GM23338 (cell line): ENCODE data around the gene FFAR3. TPM values are rescaled to one million over a fixed set of nuclear protein-coding genes. Genes with fewer than 3 reads are reported as not detected.

Experiments
- ATAC-seq: fragments of 200-7000 bp; cut with Tn5 transposase; 3 replicates; pipeline ENCODE4 v1.9.1; 2020
- DNase-seq: peaks from one replicate; pipeline ENCODE4 v3.0.0-alpha.2; 2015; ENCODE audit warnings: low spot score
- H2AFZ ChIP-seq: fragments of 200-600 bp; sonication (generic); 2 replicates; pipeline ENCODE4 v1.8.0; 2016; ENCODE audit warnings: antibody characterized with exemption, mild to moderate bottlenecking, moderate library complexity
- H3F3A ChIP-seq: fragments of 200-600 bp; sonication (generic); replicated peaks from 2 replicates; pipeline ENCODE4 v1.8.0; 2017; ENCODE audit warnings: antibody characterized with exemption, mixed run types, low read depth
- H3K27ac ChIP-seq: fragments of 200-600 bp; sonication (generic); 2 replicates; pipeline ENCODE4 v1.6.1; 2016; ENCODE audit warnings: low read depth
- H3K27me3 ChIP-seq: fragments of 200-600 bp; sonication (generic); 2 replicates; pipeline ENCODE4 v1.8.0; 2016; ENCODE audit warnings: mild to moderate bottlenecking, mixed run types, moderate library complexity; ENCODE audit not compliant: insufficient read depth
- H3K36me3 ChIP-seq: fragments of 200-600 bp; sonication (generic); 2 replicates; pipeline ENCODE4 v1.8.0; 2016; ENCODE audit warnings: mild to moderate bottlenecking; ENCODE audit not compliant: insufficient read depth
- H3K4me1 ChIP-seq: fragments of 200-600 bp; sonication (generic); 2 replicates; pipeline ENCODE4 v1.8.0; 2016; ENCODE audit warnings: mild to moderate bottlenecking, moderate library complexity; ENCODE audit not compliant: insufficient read depth
- H3K4me2 ChIP-seq: fragments of 200-600 bp; sonication (generic); 2 replicates; pipeline ENCODE4 v1.7.1; 2017; ENCODE audit warnings: mixed run types
- H3K4me3 ChIP-seq: fragments of 200-600 bp; sonication (generic); 2 replicates; pipeline ENCODE4 v1.6.1; 2016; ENCODE audit warnings: mixed run types
- H3K79me2 ChIP-seq: fragments of 200-600 bp; sonication (generic); replicated peaks from 2 replicates; pipeline ENCODE4 v1.8.0; 2017; ENCODE audit warnings: mild to moderate bottlenecking; ENCODE audit not compliant: insufficient read depth
- H3K9me2 ChIP-seq: fragments of 200-600 bp; sonication (generic); 2 replicates; pipeline ENCODE4 v1.8.0; 2017; ENCODE audit not compliant: insufficient read depth
- H4K20me1 ChIP-seq: fragments of 200-600 bp; sonication (generic); replicated peaks from 2 replicates; pipeline ENCODE4 v1.8.0; 2017; ENCODE audit warnings: mild to moderate bottlenecking; ENCODE audit not compliant: insufficient read depth
- H3K27ac Mint-ChIP-seq: 2 replicates; pipeline ENCODE4 v1.8.0; 2020; ENCODE audit warnings: inconsistent platforms, mild to moderate bottlenecking, moderate library complexity, mixed read lengths
- H3K27me3 Mint-ChIP-seq: 3 replicates; pipeline ENCODE4 v1.8.0; 2022; ENCODE audit warnings: low read depth, mild to moderate bottlenecking, moderate library complexity, mixed read lengths, inconsistent platforms; ENCODE audit not compliant: insufficient read depth, poor library complexity
- H3K36me3 Mint-ChIP-seq: 3 replicates; pipeline ENCODE4 v1.8.0; 2021; ENCODE audit warnings: low read depth, mild to moderate bottlenecking, inconsistent platforms, moderate library complexity, mixed read lengths
- H3K4me1 Mint-ChIP-seq: 3 replicates; pipeline ENCODE4 v1.8.0; 2020; ENCODE audit warnings: mild to moderate bottlenecking, inconsistent platforms, mixed read lengths
- H3K4me3 Mint-ChIP-seq: 3 replicates; pipeline ENCODE4 v1.8.0; 2021; ENCODE audit warnings: moderate library complexity, mild to moderate bottlenecking, inconsistent platforms, mixed read lengths
- H3K9me3 Mint-ChIP-seq: 3 replicates; pipeline ENCODE4 v1.8.0; 2020; ENCODE audit warnings: moderate library complexity, mild to moderate bottlenecking, inconsistent platforms, mixed read lengths
- CREB1 ChIP-seq: fragments of 250-450 bp; sonication (Bioruptor Pico); IDR thresholded peaks from 2 replicates; pipeline ENCODE4 v1.5.0; 2020; ENCODE audit warnings: low read depth, mild to moderate bottlenecking, moderate library complexity
- JUNB ChIP-seq: IDR thresholded peaks from one replicate; pipeline ENCODE4 v1.6.1; 2016; ENCODE audit warnings: antibody characterized with exemption; ENCODE audit not compliant: unreplicated experiment
- NANOG ChIP-seq: IDR thresholded peaks from 2 replicates; pipeline ENCODE4 v1.6.1; 2016; ENCODE audit warnings: antibody characterized with exemption, borderline replicate concordance
- POLR2AphosphoS5 ChIP-seq: IDR thresholded peaks from 2 replicates; pipeline ENCODE4 v1.6.1; 2016; ENCODE audit warnings: antibody characterized with exemption, low read depth
- ZNF114 ChIP-seq: fragments of 250-450 bp; sonication (Bioruptor Pico); IDR thresholded peaks from 2 replicates; pipeline ENCODE4 v1.5.0; 2020; ENCODE audit warnings: mild to moderate bottlenecking, moderate library complexity
- ZNF331 ChIP-seq: fragments of 250-450 bp; sonication (Bioruptor Pico); IDR thresholded peaks from 2 replicates; pipeline ENCODE4 v1.5.0; 2020; ENCODE audit warnings: low read depth, mild to moderate bottlenecking, moderate library complexity
- polyA plus RNA-seq: library from polyadenylated mRNA; unstranded; fragments of >200 nt; fragmentation: Nextera tagmentation; extraction: Ambion mirVana; gene quantifications from 2 replicates; pipeline ENCODE4 v1.2.1, GENCODE V29; 2016
- total RNA-seq: library from RNA; depleted of rRNA; stranded (reverse); fragments of >200 nt; shearing (Covaris generic); gene quantifications from 2 replicates; pipeline ENCODE4 v1.2.3, GENCODE V29; 2014
- TF ChIP-seq, protein P1 (sequence below): IDR thresholded peaks from 2 replicates; pipeline ENCODE4 v1.6.1; 2016; ENCODE audit warnings: antibody characterized with exemption
- TF ChIP-seq, protein P2 (sequence below): IDR thresholded peaks from one replicate; pipeline ENCODE4 v1.6.1; 2018; ENCODE audit warnings: antibody characterized with exemption; ENCODE audit not compliant: unreplicated experiment
- TF ChIP-seq, protein P3 (sequence below), 2 experiments: fragments of 200-600 bp in 1 of 2; sonication (generic) in 1 of 2; conservative IDR thresholded peaks; 2 replicates each; pipeline versions ENCODE4 v1.5.1 to v1.6.1; 2016 to 2017; ENCODE audit warnings: antibody characterized with exemption in 2 of 2, low read depth in 2 of 2, mild to moderate bottlenecking in 2 of 2, moderate library complexity in 1 of 2

FFAR3 gene
- total and polyA plus RNA-seq, 2 experiments from 2014 or later: 0.35 TPM; not detected in 1

DNA sequence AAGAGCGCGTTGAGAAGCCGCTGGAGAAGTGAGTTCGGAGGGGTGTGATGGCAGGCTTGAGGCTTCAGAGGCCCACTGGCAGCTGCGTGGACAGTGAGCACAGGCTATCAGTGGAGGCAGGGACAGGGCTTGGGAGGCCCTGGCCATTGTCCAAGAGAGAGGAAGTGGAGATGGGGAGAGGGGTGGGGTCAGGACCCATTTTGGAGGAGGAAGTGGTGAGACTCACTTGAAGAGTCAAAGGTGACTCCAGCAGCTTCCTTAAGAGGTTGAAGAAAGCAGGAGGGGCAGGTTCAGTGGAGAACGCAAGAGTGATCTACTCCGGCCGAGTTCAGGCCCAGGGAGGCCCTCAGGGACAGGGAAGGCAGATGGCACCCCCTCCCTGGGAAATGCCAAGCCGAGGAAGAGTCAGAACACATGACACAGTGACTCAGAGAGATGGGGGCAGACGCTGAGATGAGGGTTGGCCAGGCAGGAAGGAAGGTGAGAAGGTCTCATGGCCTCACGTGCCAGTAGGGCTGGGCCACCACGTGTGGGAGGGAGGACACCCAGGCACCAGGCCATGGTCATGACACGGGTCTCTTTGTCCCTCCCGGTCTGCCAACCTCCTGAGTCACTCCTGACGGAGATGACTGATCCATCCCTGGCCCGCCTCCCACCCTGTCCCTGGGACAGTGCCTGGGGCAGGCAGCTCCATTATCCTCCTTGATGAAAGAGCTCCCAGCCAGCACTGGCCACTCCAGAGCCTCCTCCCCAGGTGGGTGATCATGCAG, 39.4 kb upstream of the FFAR3 start:
- Histone ChIP-seq H3K27me3 (no peaks in the 10 kb centered on the region), H3K79me2 (no peaks in the 10 kb centered on the region), H3K27ac (no peak overlapping the region), H3K4me2 (no peak overlapping the region), H3K36me3 (no peaks in the 10 kb centered on the region), H3K9me2 (no peaks in the 10 kb centered on the region), H3F3A (no peaks in the 10 kb centered on the region), H4K20me1 (no peaks in the 10 kb centered on the region), H2AFZ (no peak overlapping the region), H3K4me3 (no peak overlapping the region), H3K4me1 (no peaks in the 10 kb centered on the region)
- Mint-ChIP-seq H3K27ac (no peak overlapping the region), H3K4me1 (peaks cover 2% of the 10 kb centered on the region; the same call in 1 of the 3 replicates), H3K4me3 (no peak overlapping the region), H3K27me3 (peaks cover 6% of the 10 kb centered on the region), H3K36me3 (no peaks in the 10 kb centered on the region), H3K9me3 (peaks cover 9% of the 10 kb centered on the region; the same call in 2 of the 3 replicates)
- no peak for ATAC-seq
- no peak for TF ChIP-seq ZNF114 (CRISPR knock-in tag)
- TF ChIP-seq JUNB: no peak
- TF ChIP-seq, protein P1, sequence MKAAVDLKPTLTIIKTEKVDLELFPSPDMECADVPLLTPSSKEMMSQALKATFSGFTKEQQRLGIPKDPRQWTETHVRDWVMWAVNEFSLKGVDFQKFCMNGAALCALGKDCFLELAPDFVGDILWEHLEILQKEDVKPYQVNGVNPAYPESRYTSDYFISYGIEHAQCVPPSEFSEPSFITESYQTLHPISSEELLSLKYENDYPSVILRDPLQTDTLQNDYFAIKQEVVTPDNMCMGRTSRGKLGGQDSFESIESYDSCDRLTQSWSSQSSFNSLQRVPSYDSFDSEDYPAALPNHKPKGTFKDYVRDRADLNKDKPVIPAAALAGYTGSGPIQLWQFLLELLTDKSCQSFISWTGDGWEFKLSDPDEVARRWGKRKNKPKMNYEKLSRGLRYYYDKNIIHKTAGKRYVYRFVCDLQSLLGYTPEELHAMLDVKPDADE: no peak
- no peak for TF ChIP-seq ZNF331 (CRISPR knock-in tag)
- no peak for TF ChIP-seq CREB1 (CRISPR knock-in tag)
- TF ChIP-seq, protein P2, sequence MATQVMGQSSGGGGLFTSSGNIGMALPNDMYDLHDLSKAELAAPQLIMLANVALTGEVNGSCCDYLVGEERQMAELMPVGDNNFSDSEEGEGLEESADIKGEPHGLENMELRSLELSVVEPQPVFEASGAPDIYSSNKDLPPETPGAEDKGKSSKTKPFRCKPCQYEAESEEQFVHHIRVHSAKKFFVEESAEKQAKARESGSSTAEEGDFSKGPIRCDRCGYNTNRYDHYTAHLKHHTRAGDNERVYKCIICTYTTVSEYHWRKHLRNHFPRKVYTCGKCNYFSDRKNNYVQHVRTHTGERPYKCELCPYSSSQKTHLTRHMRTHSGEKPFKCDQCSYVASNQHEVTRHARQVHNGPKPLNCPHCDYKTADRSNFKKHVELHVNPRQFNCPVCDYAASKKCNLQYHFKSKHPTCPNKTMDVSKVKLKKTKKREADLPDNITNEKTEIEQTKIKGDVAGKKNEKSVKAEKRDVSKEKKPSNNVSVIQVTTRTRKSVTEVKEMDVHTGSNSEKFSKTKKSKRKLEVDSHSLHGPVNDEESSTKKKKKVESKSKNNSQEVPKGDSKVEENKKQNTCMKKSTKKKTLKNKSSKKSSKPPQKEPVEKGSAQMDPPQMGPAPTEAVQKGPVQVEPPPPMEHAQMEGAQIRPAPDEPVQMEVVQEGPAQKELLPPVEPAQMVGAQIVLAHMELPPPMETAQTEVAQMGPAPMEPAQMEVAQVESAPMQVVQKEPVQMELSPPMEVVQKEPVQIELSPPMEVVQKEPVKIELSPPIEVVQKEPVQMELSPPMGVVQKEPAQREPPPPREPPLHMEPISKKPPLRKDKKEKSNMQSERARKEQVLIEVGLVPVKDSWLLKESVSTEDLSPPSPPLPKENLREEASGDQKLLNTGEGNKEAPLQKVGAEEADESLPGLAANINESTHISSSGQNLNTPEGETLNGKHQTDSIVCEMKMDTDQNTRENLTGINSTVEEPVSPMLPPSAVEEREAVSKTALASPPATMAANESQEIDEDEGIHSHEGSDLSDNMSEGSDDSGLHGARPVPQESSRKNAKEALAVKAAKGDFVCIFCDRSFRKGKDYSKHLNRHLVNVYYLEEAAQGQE: no peak
- no peak for DNase-seq

DNA sequence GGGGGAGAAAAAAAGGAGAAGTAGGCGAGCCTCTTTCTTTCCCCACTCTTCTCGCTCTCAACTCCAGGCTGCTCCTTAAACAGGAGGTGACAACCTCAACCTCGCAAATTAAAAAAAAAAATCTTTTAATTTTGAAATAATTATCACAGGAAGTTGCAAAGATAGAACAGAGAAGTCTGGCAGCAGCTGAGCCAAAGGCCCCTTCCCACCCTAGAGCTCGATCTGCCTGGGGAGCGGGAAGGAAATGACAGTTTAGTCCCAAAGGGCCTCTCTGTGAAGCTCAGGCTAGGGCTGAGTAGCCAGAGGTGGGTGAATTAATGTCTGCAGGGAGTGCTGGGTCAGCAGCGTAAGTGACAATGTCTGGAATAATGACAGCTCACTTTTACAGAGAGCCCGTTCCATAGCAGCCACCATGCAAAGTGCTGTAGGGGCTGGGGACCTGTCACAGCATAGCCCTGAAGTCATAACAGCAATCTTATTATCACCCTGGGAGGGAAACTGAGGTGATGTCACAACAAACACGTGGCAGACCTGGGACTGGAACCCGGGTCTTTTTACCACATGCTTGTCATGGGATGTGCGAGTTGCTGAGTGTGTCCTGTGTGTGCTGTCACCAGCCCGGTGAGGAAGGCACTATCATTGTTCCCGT, 38.1 kb upstream of the FFAR3 start:
- no peak for DNase-seq
- H3K36me3 ChIP-seq: no peaks in the 10 kb centered on the region
- Mint-ChIP-seq H3K4me1 (peaks cover 2% of the 10 kb centered on the region; the same call in 1 of the 3 replicates), H3K27me3 (peaks cover 6% of the 10 kb centered on the region), H3K4me3 (no peak overlapping the region), H3K9me3 (peaks cover 9% of the 10 kb centered on the region; the same call in 2 of the 3 replicates), H3K27ac (no peak overlapping the region), H3K36me3 (no peaks in the 10 kb centered on the region)
- H3F3A ChIP-seq: no peaks in the 10 kb centered on the region
- no peak overlapping the region for H3K4me3 ChIP-seq
- H3K79me2 ChIP-seq: no peaks in the 10 kb centered on the region
- no peak overlapping the region for H3K27ac ChIP-seq
- H3K4me2 ChIP-seq: no peak overlapping the region
- no peaks in the 10 kb centered on the region for H4K20me1 ChIP-seq
- H2AFZ ChIP-seq: no peak overlapping the region
- H3K27me3 ChIP-seq: no peaks in the 10 kb centered on the region
- ATAC-seq: no peak
- no peaks in the 10 kb centered on the region for H3K9me2 ChIP-seq
- no peaks in the 10 kb centered on the region for H3K4me1 ChIP-seq
- TF ChIP-seq ZNF331 (CRISPR knock-in tag): no peak
- TF ChIP-seq CREB1 (CRISPR knock-in tag): no peak
- no peak for TF ChIP-seq POLR2AphosphoS5
- TF ChIP-seq NANOG: no peak
- TF ChIP-seq, protein P2: no peak
- TF ChIP-seq, protein P3, sequence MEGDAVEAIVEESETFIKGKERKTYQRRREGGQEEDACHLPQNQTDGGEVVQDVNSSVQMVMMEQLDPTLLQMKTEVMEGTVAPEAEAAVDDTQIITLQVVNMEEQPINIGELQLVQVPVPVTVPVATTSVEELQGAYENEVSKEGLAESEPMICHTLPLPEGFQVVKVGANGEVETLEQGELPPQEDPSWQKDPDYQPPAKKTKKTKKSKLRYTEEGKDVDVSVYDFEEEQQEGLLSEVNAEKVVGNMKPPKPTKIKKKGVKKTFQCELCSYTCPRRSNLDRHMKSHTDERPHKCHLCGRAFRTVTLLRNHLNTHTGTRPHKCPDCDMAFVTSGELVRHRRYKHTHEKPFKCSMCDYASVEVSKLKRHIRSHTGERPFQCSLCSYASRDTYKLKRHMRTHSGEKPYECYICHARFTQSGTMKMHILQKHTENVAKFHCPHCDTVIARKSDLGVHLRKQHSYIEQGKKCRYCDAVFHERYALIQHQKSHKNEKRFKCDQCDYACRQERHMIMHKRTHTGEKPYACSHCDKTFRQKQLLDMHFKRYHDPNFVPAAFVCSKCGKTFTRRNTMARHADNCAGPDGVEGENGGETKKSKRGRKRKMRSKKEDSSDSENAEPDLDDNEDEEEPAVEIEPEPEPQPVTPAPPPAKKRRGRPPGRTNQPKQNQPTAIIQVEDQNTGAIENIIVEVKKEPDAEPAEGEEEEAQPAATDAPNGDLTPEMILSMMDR (conservative IDR thresholded peaks at IDR 0.05; ENCODE audit: low read depth in 2 of 2): no peak
